ENCODE measurements around the gene BPTF.
A peak's percentile ranks its signal among the peaks of the same experiment; 100 is the strongest.
"Not testable (repeated sequence)": the region's sequence is repeated elsewhere in the genome, so short reads cannot be mapped to it uniquely, and the experiment has no call there.

The BPTF gene

DNA sequence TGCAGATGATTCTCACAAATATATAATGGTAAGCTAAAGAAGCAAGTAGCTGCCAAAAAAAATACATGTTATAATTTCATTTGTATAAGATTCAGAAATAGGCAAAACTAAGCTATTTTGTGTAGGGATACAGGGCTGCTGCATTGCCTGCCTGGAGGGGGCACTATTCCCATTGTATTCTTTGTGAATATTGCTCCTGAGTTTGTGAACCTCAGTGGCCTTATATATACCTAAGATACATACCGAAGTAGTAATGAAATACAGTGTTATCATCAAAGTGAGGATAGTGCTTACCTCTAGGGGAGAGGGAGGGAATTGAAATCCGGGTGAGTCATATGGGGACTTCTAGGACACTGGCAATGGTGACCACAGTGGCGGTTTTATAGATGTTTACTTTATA is 117.5 kb downstream of the BPTF start:
- no peak overlapping the region for H3K4me3 ChIP-seq (ENCODE audit: low read length)
- no peak for DNase-seq (ENCODE audit: low read depth)
- TF ChIP-seq CTCF (conservative IDR thresholded peaks at IDR 0.05; ENCODE audit: low read depth, low read length), result peak; percentile 65

DNA sequence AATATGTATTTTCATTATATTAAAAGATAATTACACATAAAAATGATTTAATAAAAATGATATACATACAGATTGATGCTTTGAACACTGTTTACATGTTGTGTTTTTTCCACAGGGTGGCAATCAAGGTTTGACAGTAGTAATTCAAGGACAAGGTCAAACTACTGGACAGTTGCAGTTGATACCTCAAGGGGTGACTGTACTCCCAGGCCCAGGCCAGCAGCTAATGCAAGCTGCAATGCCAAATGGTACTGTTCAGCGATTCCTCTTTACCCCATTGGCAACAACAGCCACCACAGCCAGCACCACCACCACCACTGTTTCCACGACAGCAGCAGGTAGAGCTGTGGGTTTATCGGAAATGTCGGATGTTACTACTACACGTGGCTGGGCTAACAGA is 118.7 kb downstream of the BPTF start:
- TF ChIP-seq CTCF (conservative IDR thresholded peaks at IDR 0.05; ENCODE audit: low read depth, low read length), result no peak
- no peak for DNase-seq (ENCODE audit: low read depth)

DNA sequence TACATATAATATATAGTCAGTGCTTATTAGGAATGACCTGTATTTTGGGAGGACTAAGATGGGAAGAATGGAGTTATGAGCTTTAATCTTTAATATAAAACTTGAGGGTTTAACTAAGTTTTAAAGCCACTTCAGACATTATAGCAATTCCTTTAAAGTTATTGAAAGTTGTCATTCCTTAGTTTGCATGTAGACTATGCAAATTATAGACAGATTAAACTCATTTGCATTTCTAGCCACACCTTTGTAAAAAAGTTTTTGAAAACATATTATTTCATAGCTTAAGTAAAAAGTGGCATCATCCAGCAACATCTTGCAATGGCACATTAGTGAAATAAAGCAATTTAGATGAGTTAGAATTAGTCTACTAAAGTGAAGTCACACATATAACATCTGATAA is 121.2 kb downstream of the BPTF start:
- DNase-seq (ENCODE audit: low read depth), result no peak
- no peak for TF ChIP-seq CTCF (conservative IDR thresholded peaks at IDR 0.05; ENCODE audit: low read depth, low read length)
- H3K4me3 ChIP-seq (ENCODE audit: low read length), result no peak overlapping the region

More for the DNA sequence above, 118.7 kb downstream of the BPTF start:
- H3K4me3 ChIP-seq (ENCODE audit: low read length), result no peak overlapping the region

GRCh38 chr17:67947325-67947813 is 122.1 kb downstream of the BPTF start:
- TF ChIP-seq CTCF (conservative IDR thresholded peaks at IDR 0.05; ENCODE audit: low read depth, low read length), result no peak
- DNase-seq (ENCODE audit: low read depth), result no peak
- H3K4me3 ChIP-seq (ENCODE audit: low read length), result no peak overlapping the region

DNA sequence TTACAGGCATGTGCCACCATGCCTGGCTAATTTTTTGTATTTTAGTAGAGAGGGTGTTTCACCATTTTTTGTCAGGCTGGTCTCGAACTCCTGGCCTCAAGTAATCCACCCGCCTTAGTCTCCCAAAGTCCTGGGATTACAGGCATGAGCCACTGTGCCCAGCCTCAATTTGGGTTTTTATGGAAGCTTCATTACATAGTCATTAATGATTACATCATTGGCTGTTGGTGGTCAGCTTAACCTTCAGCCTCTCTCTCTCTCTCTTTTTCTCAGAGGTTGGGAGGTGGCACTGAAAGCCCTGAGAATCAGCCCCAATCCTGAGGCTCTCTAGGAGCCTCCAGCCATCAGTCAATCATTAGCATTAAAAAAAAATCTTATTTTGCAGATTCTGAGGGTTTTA is 125.6 kb downstream of the BPTF start:
- no peak for TF ChIP-seq CTCF (conservative IDR thresholded peaks at IDR 0.05; ENCODE audit: low read depth, low read length)
- H3K4me3 ChIP-seq (ENCODE audit: low read length), result no peak overlapping the region
- no peak for DNase-seq (ENCODE audit: low read depth)

DNA sequence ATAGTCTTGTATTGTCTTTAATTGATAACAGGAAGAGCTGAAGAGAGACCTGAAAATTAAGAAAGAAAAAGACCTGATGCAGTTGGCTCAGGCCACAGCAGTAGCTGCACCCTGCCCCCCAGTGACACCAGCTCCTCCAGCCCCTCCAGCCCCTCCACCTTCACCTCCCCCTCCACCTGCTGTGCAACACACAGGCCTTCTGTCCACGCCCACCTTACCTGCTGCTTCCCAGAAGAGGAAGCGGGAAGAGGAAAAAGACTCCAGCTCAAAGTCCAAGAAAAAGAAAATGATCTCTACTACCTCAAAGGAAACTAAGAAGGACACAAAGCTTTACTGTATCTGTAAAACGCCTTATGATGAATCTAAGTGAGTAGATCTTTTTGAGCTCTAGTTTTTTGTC is 134.2 kb downstream of the BPTF start:
- no peak for DNase-seq (ENCODE audit: low read depth)
- H3K4me3 ChIP-seq (ENCODE audit: low read length), result no peak overlapping the region
- TF ChIP-seq CTCF (conservative IDR thresholded peaks at IDR 0.05; ENCODE audit: low read depth, low read length), result no peak

DNA sequence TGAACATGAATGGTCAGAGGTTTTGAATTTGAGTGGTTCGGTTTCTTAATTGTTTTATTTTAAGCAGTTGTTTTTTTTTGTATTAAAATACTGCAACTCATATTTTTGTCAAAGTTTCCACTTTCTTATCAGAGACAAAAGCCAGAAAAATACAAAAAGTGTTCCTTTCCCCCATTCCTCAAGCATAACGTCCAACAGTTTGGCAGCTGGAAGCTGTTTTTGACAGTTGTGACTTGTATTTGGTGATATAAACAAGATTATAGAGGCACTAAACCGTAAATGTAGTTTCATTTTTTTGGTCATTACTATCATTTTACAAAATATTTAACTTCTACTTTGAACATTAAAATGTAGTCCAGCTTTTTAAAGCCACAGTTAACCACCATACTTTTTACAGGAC is 135.0 kb downstream of the BPTF start:
- not testable (repeated sequence) for DNase-seq (ENCODE audit: low read depth)

DNA sequence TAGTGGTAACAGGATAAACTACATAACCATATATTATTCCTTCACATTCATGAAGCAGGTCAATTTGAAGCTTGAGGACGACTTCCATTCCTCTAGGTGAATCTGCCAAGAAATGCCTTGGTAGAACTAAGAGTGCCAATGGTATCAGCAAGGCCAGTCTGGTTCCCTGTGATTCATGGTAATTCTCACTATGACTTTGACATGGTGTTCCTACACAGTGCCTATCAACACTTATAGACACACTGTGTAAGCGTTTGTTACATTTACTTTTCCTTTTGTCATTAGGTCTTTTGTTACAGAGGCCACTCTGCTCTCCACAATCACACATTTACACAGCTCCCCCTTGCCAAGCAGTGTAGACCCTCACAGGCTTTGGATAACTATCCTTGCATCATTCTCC is 136.9 kb downstream of the BPTF start:
- not testable (repeated sequence) for DNase-seq (ENCODE audit: low read depth); H3K4me3 ChIP-seq (ENCODE audit: low read length)

More for the DNA sequence above, 135.0 kb downstream of the BPTF start:
- H3K4me3 ChIP-seq (ENCODE audit: low read length), result not testable (repeated sequence)
